Kidney glomerular epithelial cell (primary cell): ENCODE data around the gene SLFN12L.

Experiments
- DNase-seq: peaks from one replicate; lab custom pipeline; 2025; lab: John Stamatoyannopoulos, UW

The SLFN12L gene

GRCh38 chr17:35432176-35433074 lies 105.1 kb downstream of the SLFN12L start, which contains the start of gene SLFN12:
Gene SLFN12, minus strand, starts transcription at chr17:35432500. Its CDS starts 9,472 bp downstream, at chr17:35423028.
- DNase-seq, result peak; percentile 89

- DNase-seq, result no peak
Measured at GRCh38 chr17:35429702-35430101, 107.8 kb downstream of the SLFN12L start.

- DNase-seq, result no peak
Measured at GRCh38 chr17:35428229-35428628, 109.2 kb downstream of the SLFN12L start.

- no peak for DNase-seq
Measured at GRCh38 chr17:35423761-35424160, 113.7 kb downstream of the SLFN12L start.
